ENCODE results near the gene VWA3A. TPM values are rescaled to one million over a fixed set of nuclear protein-coding genes. Genes with fewer than 3 reads are reported as not detected.
"Not testable (repeated sequence)": the region's sequence is repeated elsewhere in the genome, so short reads cannot be mapped to it uniquely, and the experiment has no call there.

VWA3A gene
- total RNA-seq, 1 donor from 2014 or later = 0.27 TPM

- no peak overlapping the region for H3K27ac Mint-ChIP-seq (ENCODE audit: unreplicated experiment)
- no peak for TF ChIP-seq CTCF (IDR thresholded peaks at IDR 0.05)
- no peaks in the 10 kb centered on the region for H3K9me3 Mint-ChIP-seq (ENCODE audit: unreplicated experiment)
- no peak for DNase-seq (ENCODE audit: extremely low spot score, unreplicated experiment)
- H3K36me3 Mint-ChIP-seq (ENCODE audit: unreplicated experiment) = no peaks in the 10 kb centered on the region
- no peak overlapping the region for H3K4me3 Mint-ChIP-seq (ENCODE audit: unreplicated experiment)
- peaks cover 5% of the 10 kb centered on the region for H3K27me3 Mint-ChIP-seq (ENCODE audit: unreplicated experiment)
- no peaks in the 10 kb centered on the region for H3K4me1 Mint-ChIP-seq (ENCODE audit: unreplicated experiment)
Measured at GRCh38 chr16:22147853-22148252, 55.5 kb downstream of the VWA3A start.

- no peak for TF ChIP-seq CTCF (IDR thresholded peaks at IDR 0.05)
- Mint-ChIP-seq H3K9me3 (ENCODE audit: unreplicated experiment) (no peaks in the 10 kb centered on the region), H3K4me3 (ENCODE audit: unreplicated experiment) (no peak overlapping the region), H3K4me1 (ENCODE audit: unreplicated experiment) (no peaks in the 10 kb centered on the region), H3K36me3 (ENCODE audit: unreplicated experiment) (no peaks in the 10 kb centered on the region), H3K27ac (ENCODE audit: unreplicated experiment) (no peak overlapping the region), H3K27me3 (ENCODE audit: unreplicated experiment) (peaks cover 5% of the 10 kb centered on the region)
- no peak for DNase-seq (ENCODE audit: extremely low spot score, unreplicated experiment)
Measured at GRCh38 chr16:22151246-22151998, 59.1 kb downstream of the VWA3A start.

- TF ChIP-seq CTCF (IDR thresholded peaks at IDR 0.05) = no peak
- Mint-ChIP-seq H3K36me3 (ENCODE audit: unreplicated experiment) (no peaks in the 10 kb centered on the region), H3K9me3 (ENCODE audit: unreplicated experiment) (no peaks in the 10 kb centered on the region), H3K27me3 (ENCODE audit: unreplicated experiment) (peaks cover 5% of the 10 kb centered on the region), H3K27ac (ENCODE audit: unreplicated experiment) (no peak overlapping the region), H3K4me1 (ENCODE audit: unreplicated experiment) (no peaks in the 10 kb centered on the region), H3K4me3 (ENCODE audit: unreplicated experiment) (no peak overlapping the region)
- no peak for DNase-seq (ENCODE audit: extremely low spot score, unreplicated experiment)
Measured at GRCh38 chr16:22152316-22152715, 60.0 kb downstream of the VWA3A start.

- not testable (repeated sequence) for H3K27ac Mint-ChIP-seq (ENCODE audit: unreplicated experiment); H3K36me3 Mint-ChIP-seq (ENCODE audit: unreplicated experiment); H3K27me3 Mint-ChIP-seq (ENCODE audit: unreplicated experiment); DNase-seq (ENCODE audit: extremely low spot score, unreplicated experiment); H3K4me1 Mint-ChIP-seq (ENCODE audit: unreplicated experiment); H3K9me3 Mint-ChIP-seq (ENCODE audit: unreplicated experiment); H3K4me3 Mint-ChIP-seq (ENCODE audit: unreplicated experiment)
Measured at GRCh38 chr16:22153078-22153477, 60.7 kb downstream of the VWA3A start.

GRCh38 chr16:22161401-22161800 is 69.1 kb downstream of the VWA3A start:
- no peak for DNase-seq (ENCODE audit: extremely low spot score, unreplicated experiment)
- Mint-ChIP-seq H3K27ac (ENCODE audit: unreplicated experiment) (no peak overlapping the region), H3K4me3 (ENCODE audit: unreplicated experiment) (no peak overlapping the region), H3K9me3 (ENCODE audit: unreplicated experiment) (no peaks in the 10 kb centered on the region), H3K27me3 (ENCODE audit: unreplicated experiment) (peaks cover 24% of the 10 kb centered on the region), H3K4me1 (ENCODE audit: unreplicated experiment) (no peaks in the 10 kb centered on the region), H3K36me3 (ENCODE audit: unreplicated experiment) (no peaks in the 10 kb centered on the region)
- no peak for TF ChIP-seq CTCF (IDR thresholded peaks at IDR 0.05)
